Upper lobe of left lung (tissue), 4 donors: Measurements from ENCODE around the gene VHLL.

Experiments used
- CTCF ChIP-seq, 6 experiments: fragments of 450-650 bp in 4 of 6; fragments of 200-600 bp in 2 of 6; sonication (generic) in 2 of 6; IDR thresholded peaks; one replicate each; pipeline ENCODE4 v1.5.1; 2016 to 2019; ENCODE audit warnings: antibody characterized with exemption in 6 of 6
- EP300 ChIP-seq, 4 donors: sonication (generic); formaldehyde crosslinking; IDR thresholded peaks; one replicate each; pipeline ENCODE4 v1.5.1; 2017; ENCODE audit warnings: antibody characterized with exemption in 4 of 4, control low read depth in 2 of 4
- POLR2A ChIP-seq, 4 donors: fragments of 450-650 bp; IDR thresholded peaks; one replicate each; pipeline ENCODE4 v1.5.1; 2016 to 2017; ENCODE audit warnings: antibody characterized with exemption in 4 of 4, mild to moderate bottlenecking in 2 of 4
- POLR2AphosphoS5 ChIP-seq, 2 donors: sonication (generic); formaldehyde crosslinking; IDR thresholded peaks; one replicate each; pipeline ENCODE4 v1.5.1; 2017; ENCODE audit warnings: antibody characterized with exemption in 2 of 2

GRCh38 chr1:156342166-156342955 is 43.3 kb upstream of the VHLL start:
- TF ChIP-seq CTCF (IDR thresholded peaks at IDR 0.05) (no peak), POLR2A (IDR thresholded peaks at IDR 0.05) (no peak), EP300 (IDR thresholded peaks at IDR 0.05) (no peak), POLR2AphosphoS5 (IDR thresholded peaks at IDR 0.05) (no peak)
